Measurements from ENCODE around the gene DLGAP5.

DNA sequence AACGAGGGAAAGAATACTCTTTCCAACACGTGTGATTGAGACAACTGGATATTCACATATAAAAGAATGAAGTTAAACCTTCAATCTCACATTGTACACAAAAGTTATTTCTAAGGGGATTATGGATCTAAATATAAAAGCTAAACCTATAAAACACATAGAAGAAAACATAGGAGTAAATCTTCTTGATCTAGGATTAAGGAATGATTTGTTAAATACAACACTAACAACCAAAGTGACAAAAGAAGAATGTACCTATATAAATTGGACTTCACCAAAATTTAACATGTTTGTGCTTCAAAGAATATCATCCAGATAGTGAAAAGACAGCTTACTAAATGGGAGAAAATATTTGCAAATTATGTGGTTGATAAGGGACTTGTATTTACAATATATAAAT, 36.9 kb upstream of the DLGAP5 start:
- TF ChIP-seq CTCF (conservative IDR thresholded peaks at IDR 0.05) (no peak), ZFX (IDR thresholded peaks at IDR 0.05) (no peak)
